Spleen (tissue), 7 donors: ENCODE measurements around the gene PRKCG.

Experiments used
- POLR2A ChIP-seq, 3 donors: fragments of 450-650 bp; IDR thresholded peaks; one replicate each; pipeline ENCODE4 v1.5.1; 2017; ENCODE audit warnings: antibody characterized with exemption in 3 of 3, mild to moderate bottlenecking in 1 of 3
- POLR2AphosphoS5 ChIP-seq, 3 donors: sonication (generic); formaldehyde crosslinking; IDR thresholded peaks; one replicate each; pipeline ENCODE4 v1.5.1; 2017; ENCODE audit warnings: antibody characterized with exemption in 3 of 3
- TF ChIP-seq, protein P1 (sequence below), 11 experiments: fragments of 200-600 bp in 7 of 11; fragments of 450-650 bp in 4 of 11; sonication (generic) in 4 of 11; IDR thresholded peaks in 8 of 11; conservative IDR thresholded peaks in 3 of 11; 1 replicate in 7 of 11; 2 replicates in 4 of 11; pipeline versions ENCODE4 v1.4.0 to v1.8.0; 2016 to 2021; ENCODE audit warnings: antibody characterized with exemption in 11 of 11, inconsistent platforms in 4 of 11, mild to moderate bottlenecking in 1 of 11
- donor health status: DM: no; HTN: no; CAD: no; lungs with moderate emphysema.
- donor health status: DM: no; HTN: no; CAD: no.
- donor health status: DM: no; HTN: no; CAD: no.

DNA sequence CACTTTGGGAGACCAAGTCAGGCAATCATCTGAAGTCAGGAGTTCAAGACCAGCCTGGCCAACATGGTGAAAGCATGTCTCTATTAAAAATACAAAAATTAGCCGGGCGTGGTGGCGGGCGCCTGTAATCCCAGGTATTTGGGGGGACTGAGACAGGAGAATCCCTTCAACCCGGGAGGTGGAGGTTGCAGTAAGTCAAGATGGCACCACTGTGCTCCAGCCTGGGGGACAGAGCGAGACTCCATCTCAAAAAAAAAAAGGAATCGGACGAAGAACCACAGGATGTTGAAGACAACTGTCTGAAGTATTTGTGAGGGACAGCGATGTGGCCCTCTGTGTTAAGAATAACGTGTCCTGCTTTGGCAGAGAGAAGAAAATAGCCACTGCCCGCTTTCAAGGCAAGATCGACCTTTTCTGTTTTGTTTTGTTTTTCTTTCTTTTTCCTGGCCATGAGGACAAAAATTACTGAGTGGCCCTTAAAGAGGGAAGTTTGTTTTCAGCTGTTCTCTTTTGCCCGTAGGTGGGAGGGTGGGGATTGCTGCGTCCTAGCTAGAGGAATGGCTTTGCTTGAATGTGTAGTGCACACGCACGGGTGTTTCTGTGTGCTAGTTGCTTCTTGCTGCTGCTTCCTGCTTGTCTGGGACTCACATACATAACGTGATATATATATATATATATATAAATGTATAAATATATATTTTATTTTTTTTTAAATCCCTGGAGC lies 6.2 kb upstream of the PRKCG start:
- TF ChIP-seq POLR2A (IDR thresholded peaks at IDR 0.05) (no peak), POLR2AphosphoS5 (IDR thresholded peaks at IDR 0.05) (no peak)
- TF ChIP-seq, protein P1, sequence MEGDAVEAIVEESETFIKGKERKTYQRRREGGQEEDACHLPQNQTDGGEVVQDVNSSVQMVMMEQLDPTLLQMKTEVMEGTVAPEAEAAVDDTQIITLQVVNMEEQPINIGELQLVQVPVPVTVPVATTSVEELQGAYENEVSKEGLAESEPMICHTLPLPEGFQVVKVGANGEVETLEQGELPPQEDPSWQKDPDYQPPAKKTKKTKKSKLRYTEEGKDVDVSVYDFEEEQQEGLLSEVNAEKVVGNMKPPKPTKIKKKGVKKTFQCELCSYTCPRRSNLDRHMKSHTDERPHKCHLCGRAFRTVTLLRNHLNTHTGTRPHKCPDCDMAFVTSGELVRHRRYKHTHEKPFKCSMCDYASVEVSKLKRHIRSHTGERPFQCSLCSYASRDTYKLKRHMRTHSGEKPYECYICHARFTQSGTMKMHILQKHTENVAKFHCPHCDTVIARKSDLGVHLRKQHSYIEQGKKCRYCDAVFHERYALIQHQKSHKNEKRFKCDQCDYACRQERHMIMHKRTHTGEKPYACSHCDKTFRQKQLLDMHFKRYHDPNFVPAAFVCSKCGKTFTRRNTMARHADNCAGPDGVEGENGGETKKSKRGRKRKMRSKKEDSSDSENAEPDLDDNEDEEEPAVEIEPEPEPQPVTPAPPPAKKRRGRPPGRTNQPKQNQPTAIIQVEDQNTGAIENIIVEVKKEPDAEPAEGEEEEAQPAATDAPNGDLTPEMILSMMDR (IDR thresholded peaks at IDR 0.05 in 8 of 11, conservative IDR thresholded peaks at IDR 0.05 in 3 of 11) = no peak
